Immature natural killer cell (primary cell): Measurements from ENCODE around the gene LCA5L. TPM values are rescaled to one million over a fixed set of nuclear protein-coding genes. Genes with fewer than 3 reads are reported as not detected.
"Not testable (repeated sequence)": the region's sequence is repeated elsewhere in the genome, so short reads cannot be mapped to it uniquely, and the experiment has no call there.

Experiments
- DNase-seq, 3 donors: peaks; one replicate each; pipeline ENCODE4 v3.0.0; 2022; ENCODE audit warnings: mixed read lengths in 1 of 3
- H3K27ac Mint-ChIP-seq, 6 donors: one replicate each; pipeline ENCODE4 v1.8.0; 2020; ENCODE audit warnings: mixed read lengths in 6 of 6, mild to moderate bottlenecking in 5 of 6, inconsistent platforms in 4 of 6, moderate library complexity in 3 of 6
- H3K27me3 Mint-ChIP-seq, 3 donors: one replicate each; pipeline ENCODE4 v1.8.0; 2020 to 2021; ENCODE audit warnings: low read depth in 3 of 3, mild to moderate bottlenecking in 3 of 3, mixed read lengths in 3 of 3, moderate library complexity in 3 of 3, inconsistent platforms in 1 of 3
- H3K36me3 Mint-ChIP-seq, 3 donors: one replicate each; pipeline ENCODE4 v1.8.0; 2020; ENCODE audit warnings: mixed read lengths in 3 of 3, inconsistent platforms in 2 of 3, mild to moderate bottlenecking in 2 of 3
- H3K4me1 Mint-ChIP-seq, 2 donors: one replicate each; pipeline ENCODE4 v1.8.0; 2020; ENCODE audit warnings: inconsistent platforms in 2 of 2, mild to moderate bottlenecking in 2 of 2, mixed read lengths in 2 of 2, moderate library complexity in 1 of 2
- H3K4me3 Mint-ChIP-seq, 5 donors: one replicate each; pipeline ENCODE4 v1.8.0; 2020; ENCODE audit warnings: mild to moderate bottlenecking in 5 of 5, mixed read lengths in 5 of 5, inconsistent platforms in 3 of 5, moderate library complexity in 3 of 5
- H3K9me3 Mint-ChIP-seq, 6 donors: one replicate each; pipeline ENCODE4 v1.8.0; 2020; ENCODE audit warnings: mild to moderate bottlenecking in 6 of 6, mixed read lengths in 6 of 6, inconsistent platforms in 4 of 6, moderate library complexity in 3 of 6
- polyA plus RNA-seq, 3 donors: library from polyadenylated mRNA; unstranded; fragments of 300-500 nt; fragmentation: Illumina TruSeq; gene quantifications; one replicate each; pipeline ENCODE4 v1.2.3, GENCODE V29; 2021

The LCA5L gene
- polyA plus RNA-seq, 3 donors from 2014 or later: not detected

DNA sequence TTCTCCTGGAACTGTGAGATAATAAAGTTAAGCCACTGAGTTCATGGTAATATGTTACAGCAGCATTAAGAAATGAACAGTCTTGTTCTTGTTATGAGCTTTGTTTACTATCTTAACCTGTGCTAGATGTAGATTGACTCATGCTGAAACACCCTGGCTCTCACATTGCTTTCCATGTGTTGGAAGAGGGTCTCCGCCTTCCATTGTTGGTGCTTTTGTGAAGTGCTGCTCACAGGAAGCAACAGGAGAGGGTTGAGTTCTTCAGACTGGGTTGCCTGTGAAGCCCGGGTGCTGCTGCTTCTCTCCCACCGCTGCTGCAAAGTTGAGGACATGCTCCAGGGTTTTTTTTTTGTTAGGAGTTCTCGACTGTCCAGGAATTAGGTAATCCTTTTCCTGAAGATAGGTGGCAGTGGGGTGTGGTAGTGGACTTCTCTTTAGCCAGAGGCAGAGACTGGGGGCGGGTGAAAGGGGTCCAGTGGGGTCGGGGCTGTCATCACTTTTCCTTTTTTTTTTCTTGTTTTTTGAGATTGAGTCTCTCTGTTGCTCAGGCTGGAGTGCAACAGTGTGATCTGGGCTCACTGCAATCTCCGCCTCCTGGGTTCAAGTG, 68.0 kb downstream of the LCA5L start:
- H3K4me1 Mint-ChIP-seq: peaks cover 18 to 27% of the 10 kb centered on the region in 2 donors
- no peak for DNase-seq
- H3K27me3 Mint-ChIP-seq: peaks cover 4% of the 10 kb centered on the region in 3 donors
- H3K36me3 Mint-ChIP-seq: no peaks in the 10 kb centered on the region
- H3K9me3 Mint-ChIP-seq: no peaks in the 10 kb centered on the region
- no peak overlapping the region for H3K27ac Mint-ChIP-seq
- H3K4me3 Mint-ChIP-seq: no peak overlapping the region

DNA sequence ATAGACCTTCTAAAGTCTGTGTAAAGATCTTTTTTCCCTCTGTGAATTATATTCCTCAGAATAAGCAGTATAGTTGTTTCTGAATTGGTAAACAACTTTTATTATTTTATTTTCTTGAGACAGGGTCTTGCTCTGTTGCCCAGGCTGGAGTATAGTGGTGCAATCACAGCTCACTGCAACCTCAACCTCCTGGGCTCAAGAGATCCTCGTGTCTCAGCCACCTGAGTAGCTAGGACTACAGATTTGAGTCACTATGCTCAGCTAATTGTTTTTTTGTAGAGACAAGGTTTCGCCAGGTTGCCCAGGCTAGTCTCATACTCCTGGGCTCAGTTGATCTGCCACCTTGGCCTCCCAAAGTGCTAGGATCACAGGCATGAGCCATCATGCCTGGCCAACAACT, 70.1 kb downstream of the LCA5L start:
- DNase-seq: no peak
- H3K27me3 Mint-ChIP-seq: peaks cover 2 to 4% (median 4%) of the 10 kb centered on the region in 3 donors
- no peaks in the 10 kb centered on the region for H3K36me3 Mint-ChIP-seq
- H3K4me3 Mint-ChIP-seq: no peak overlapping the region
- H3K4me1 Mint-ChIP-seq: peaks cover 4 to 10% of the 10 kb centered on the region in 2 donors
- H3K9me3 Mint-ChIP-seq: no peaks in the 10 kb centered on the region
- no peak overlapping the region for H3K27ac Mint-ChIP-seq

DNA sequence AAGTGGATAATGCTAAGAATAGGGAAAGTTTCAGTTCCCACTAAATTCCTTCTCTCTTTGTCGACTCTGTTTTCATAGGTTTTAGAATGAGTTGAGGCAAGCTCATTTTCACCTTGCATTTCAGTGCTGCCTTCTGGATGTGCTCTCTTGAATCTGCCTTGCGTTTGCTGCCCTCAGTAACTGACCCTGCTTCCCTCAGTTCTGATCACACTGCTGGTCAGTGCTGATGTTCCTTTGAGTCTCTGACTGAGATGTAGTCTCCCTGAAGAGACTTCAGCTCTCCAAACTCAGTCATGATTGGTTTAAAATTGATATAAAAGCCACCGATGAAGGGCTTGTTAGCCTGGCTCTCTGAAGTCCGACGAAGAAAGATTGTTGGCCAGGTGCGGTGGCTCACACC, 71.5 kb downstream of the LCA5L start:
- peaks cover 4 to 6% (median 4%) of the 10 kb centered on the region in 3 donors for H3K27me3 Mint-ChIP-seq
- H3K27ac Mint-ChIP-seq: peak overlapping the region in 1 of 6 donors; percentile 12
- H3K9me3 Mint-ChIP-seq: no peaks in the 10 kb centered on the region
- H3K4me3 Mint-ChIP-seq: peak overlapping the region in 1 of 5 donors; percentile 3
- no peaks in the 10 kb centered on the region for H3K4me1 Mint-ChIP-seq
- no peaks in the 10 kb centered on the region for H3K36me3 Mint-ChIP-seq
- no peak for DNase-seq

DNA sequence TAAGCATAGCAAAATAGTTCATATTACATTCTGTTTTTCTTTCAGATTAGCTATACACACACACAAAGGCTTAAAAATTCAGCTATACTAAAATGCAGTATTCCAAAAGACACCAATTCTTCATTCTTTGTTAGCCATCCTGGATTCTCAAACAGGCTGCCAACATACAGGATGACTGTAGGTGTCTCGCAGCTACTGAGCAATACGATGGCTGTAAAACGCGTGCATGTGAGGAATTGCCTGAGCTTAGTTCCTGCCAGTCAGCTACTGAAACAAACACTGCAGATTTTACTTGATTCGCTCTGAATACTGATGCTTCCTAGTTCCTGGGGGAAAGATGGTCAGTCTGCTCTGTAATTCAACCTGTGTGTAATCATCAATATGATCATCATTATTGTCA, 71.9 kb downstream of the LCA5L start:
- H3K4me3 Mint-ChIP-seq: no peak overlapping the region
- H3K36me3 Mint-ChIP-seq: no peaks in the 10 kb centered on the region
- no peaks in the 10 kb centered on the region for H3K4me1 Mint-ChIP-seq
- DNase-seq: no peak
- H3K27me3 Mint-ChIP-seq: peaks cover 4 to 6% (median 4%) of the 10 kb centered on the region in 3 donors
- H3K27ac Mint-ChIP-seq: no peak overlapping the region
- H3K9me3 Mint-ChIP-seq: no peaks in the 10 kb centered on the region

DNA sequence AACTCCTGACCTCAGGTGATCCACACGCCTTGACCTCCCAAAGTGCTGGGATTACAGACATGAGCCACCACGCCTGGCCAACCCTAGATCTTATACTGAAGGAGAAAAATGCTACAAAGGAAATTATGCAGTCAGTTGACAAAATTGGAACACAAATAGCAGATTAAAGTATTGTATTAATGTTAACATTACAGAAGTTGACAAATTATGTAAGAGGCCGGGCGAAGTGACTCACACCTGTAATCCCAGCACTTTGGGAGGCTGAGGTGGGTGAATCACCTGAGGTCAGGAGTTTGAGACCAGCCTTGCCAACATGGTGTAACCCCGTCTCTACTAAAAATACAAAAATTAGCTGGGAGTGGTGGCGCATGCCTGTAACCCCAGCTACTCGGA, 75.7 kb downstream of the LCA5L start:
- not testable (repeated sequence) for H3K4me1 Mint-ChIP-seq, H3K9me3 Mint-ChIP-seq, H3K27ac Mint-ChIP-seq, H3K36me3 Mint-ChIP-seq, H3K4me3 Mint-ChIP-seq, H3K27me3 Mint-ChIP-seq, DNase-seq

DNA sequence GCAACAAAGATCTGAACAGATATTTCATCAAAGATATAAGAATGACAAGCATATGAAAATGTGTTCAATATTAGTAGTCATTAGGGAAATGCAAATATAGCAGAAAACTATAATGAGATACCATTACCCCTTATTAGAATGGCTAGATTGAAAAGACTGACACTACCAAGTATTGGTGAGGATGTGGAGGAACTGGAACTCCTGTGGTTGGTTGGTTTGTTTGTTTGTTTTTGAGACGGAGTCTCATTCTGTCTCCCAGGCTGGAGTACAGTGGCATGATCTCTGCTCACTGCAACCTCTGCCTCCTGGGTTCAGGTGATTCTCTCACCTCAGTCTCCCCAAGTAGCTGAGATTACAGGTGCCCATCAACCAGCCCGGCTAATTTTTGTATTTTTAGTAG, 77.8 kb downstream of the LCA5L start:
- H3K4me1 Mint-ChIP-seq: no peaks in the 10 kb centered on the region
- H3K36me3 Mint-ChIP-seq: no peaks in the 10 kb centered on the region
- H3K27me3 Mint-ChIP-seq: peaks cover 0 to 6% (median 0%) of the 10 kb centered on the region in 3 donors
- H3K4me3 Mint-ChIP-seq: no peak overlapping the region
- no peak for DNase-seq
- H3K9me3 Mint-ChIP-seq: no peaks in the 10 kb centered on the region
- H3K27ac Mint-ChIP-seq: no peak overlapping the region

DNA sequence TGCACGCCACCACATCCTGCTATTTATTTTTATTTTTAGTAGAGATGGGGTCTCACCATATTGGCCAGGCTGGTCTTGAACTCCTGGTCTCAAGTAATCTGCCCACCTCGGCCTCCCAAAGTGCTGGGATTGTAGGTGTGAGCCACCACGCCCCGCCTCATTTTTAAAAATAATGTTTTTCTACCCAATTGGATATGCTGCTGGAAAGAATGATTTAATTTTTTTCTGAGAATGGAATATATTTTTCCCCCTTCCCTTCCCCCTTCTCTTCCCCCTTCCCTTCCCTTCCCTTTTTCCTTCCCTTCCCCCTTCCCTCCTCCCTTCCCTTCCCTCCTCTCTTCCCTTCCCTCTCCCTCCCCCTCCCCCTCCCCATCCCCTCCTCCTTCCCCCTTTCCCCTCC, 79.0 kb downstream of the LCA5L start:
- Mint-ChIP-seq H3K36me3 (no peaks in the 10 kb centered on the region), H3K27me3 (peaks cover 0 to 6% (median 0%) of the 10 kb centered on the region in 3 donors), H3K27ac (no peak overlapping the region), H3K4me3 (no peak overlapping the region), H3K4me1 (no peaks in the 10 kb centered on the region), H3K9me3 (no peaks in the 10 kb centered on the region)
- no peak for DNase-seq

DNA sequence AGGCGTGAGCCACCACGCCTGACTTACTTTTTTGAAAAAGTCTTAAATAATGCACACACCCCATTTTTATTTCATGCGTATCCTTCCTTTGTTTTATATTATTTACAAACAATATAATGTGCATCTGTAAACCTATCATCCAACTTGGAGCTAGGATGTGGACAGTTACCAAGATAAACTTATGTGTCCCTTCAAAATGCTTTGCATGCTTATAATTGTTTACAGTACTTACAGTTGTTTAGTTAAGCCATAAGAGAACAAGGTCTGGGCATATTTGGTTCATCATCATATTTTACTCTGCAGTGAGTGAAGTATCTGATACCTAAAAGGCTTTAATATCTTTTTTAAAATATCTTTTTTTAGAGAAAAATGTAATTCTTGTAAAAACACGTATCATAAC, 80.6 kb downstream of the LCA5L start:
- H3K36me3 Mint-ChIP-seq: no peaks in the 10 kb centered on the region
- no peak overlapping the region for H3K27ac Mint-ChIP-seq
- peaks cover 0 to 3% (median 3%) of the 10 kb centered on the region in 3 donors for H3K27me3 Mint-ChIP-seq
- no peaks in the 10 kb centered on the region for H3K4me1 Mint-ChIP-seq
- no peaks in the 10 kb centered on the region for H3K9me3 Mint-ChIP-seq
- no peak overlapping the region for H3K4me3 Mint-ChIP-seq
- no peak for DNase-seq

DNA sequence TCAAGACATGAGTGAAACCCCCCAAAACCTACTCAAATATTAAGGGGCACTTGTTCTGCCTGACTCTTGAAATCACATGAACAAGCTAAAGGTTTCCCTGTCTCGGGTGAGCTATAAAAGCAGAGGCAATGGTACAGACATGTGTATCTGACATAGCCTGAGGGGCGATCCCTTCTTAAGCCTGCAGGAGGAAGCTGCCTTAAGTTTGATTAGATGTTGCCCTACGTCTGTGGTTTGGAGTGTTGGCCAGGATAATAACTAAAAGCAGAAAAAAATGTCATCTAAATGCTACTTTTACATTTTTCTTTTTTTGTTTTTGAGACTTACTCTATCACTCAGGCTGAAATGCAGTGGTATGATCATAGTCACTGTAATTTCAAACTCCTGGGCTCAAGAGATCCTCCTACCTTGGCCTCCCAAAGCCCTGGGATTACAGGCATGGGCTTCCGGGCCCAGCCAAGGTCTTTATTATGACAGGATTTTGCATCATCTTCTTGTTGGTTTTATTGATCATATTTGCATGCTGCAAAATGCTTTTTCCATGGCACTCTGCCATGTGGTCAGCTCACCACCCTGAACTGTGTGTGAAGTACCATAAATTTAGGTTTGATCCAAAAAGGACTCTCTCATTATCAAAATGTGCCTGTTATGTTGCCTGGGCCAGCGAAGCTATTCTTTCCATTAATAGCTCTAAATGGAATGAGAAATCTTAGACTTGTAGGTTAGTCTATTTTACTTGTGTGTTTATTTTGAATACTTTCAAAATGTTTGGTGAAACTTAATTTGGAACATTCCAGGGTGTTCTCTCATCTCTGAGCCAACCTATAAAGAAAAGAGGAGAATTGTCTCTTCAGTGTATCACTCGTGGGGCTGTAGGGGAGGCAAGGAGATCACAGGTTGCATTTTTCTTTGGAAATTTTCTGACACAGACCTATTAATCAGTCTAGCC, 81.7 kb downstream of the LCA5L start:
- Mint-ChIP-seq H3K27me3 (peaks cover 0 to 7% (median 3%) of the 10 kb centered on the region in 3 donors), H3K4me3 (no peak overlapping the region), H3K36me3 (no peaks in the 10 kb centered on the region), H3K27ac (no peak overlapping the region), H3K9me3 (no peaks in the 10 kb centered on the region), H3K4me1 (no peaks in the 10 kb centered on the region)
- DNase-seq: no peak

DNA sequence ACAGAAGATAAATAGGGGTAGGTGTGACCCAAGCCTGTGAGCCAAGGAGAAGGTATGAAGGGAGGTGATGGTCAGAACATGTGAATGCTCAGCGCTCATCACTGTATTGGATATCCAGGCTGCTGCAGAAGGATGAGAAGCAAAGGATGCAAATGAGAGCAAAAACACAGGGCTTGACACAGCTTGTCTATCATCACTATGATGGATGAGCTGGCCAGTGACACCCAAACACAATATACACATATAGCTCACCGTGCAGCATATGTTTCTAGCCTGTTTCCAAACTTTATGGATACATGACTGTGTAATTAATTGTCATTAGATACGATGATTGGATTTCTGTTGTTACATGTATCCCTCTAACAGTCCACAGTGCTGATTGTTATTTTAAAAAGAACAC, 82.8 kb downstream of the LCA5L start:
- no peak overlapping the region for H3K27ac Mint-ChIP-seq
- peaks cover 3 to 11% (median 4%) of the 10 kb centered on the region in 3 donors for H3K27me3 Mint-ChIP-seq
- DNase-seq: no peak
- no peak overlapping the region for H3K4me3 Mint-ChIP-seq
- H3K4me1 Mint-ChIP-seq: no peaks in the 10 kb centered on the region
- no peaks in the 10 kb centered on the region for H3K36me3 Mint-ChIP-seq
- no peaks in the 10 kb centered on the region for H3K9me3 Mint-ChIP-seq

DNA sequence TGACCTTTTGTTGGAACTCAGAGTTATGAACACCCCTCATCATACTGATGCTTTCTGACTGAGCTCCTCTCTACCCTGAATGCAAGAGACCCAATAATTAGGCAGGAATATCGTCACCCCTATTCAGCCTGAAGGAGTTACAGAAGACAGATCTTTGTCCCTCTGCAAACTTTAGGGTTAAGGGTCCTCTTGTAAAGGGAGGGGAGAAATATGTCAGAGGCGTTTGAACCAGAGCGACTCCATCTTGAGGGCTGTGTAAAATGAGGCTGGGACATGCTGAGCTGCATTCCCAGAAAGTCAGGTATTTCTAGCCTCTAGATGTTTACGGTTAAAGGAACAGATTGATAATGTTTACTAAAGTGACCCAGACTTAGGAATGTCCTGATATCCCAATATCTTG, 86.2 kb downstream of the LCA5L start:
- Mint-ChIP-seq H3K36me3 (no peaks in the 10 kb centered on the region), H3K27me3 (peaks cover 3 to 13% (median 6%) of the 10 kb centered on the region in 3 donors), H3K4me1 (no peaks in the 10 kb centered on the region), H3K27ac (no peak overlapping the region), H3K4me3 (no peak overlapping the region), H3K9me3 (no peaks in the 10 kb centered on the region)
- no peak for DNase-seq

Other genes with a start within 250 kb of the LCA5L start
- gene BRWD1, start 132.1 kb downstream of the LCA5L start, polyA plus RNA-seq: 10 to 100 TPM; 28.3 to 73.3 (median 34.1) TPM
- 100 to 1,000 TPM; 191 to 322 (median 247) TPM for gene HMGN1, start 96.7 kb downstream of the LCA5L start, polyA plus RNA-seq
- gene SH3BGR, start 6.2 kb upstream of the LCA5L start, polyA plus RNA-seq: 1 to 10 TPM in 2 of 3 donors, not detected in 1; 2.2 to 2.4 TPM
- not detected for gene B3GALT5, start 167.2 kb upstream of the LCA5L start, polyA plus RNA-seq